GM21367 (cell line): ENCODE measurements around the gene MID1.
"Not testable (repeated sequence)": the region's sequence is repeated elsewhere in the genome, so short reads cannot be mapped to it uniquely, and the experiment has no call there.

Experiments
- ATAC-seq: cut with Tn5 transposase; IDR thresholded peaks from one replicate; pipeline ENCODE4 v1.9.1; 2021; ENCODE audit not compliant: unreplicated experiment

The MID1 gene

GRCh38 chrX:10617186-10617998 lies 3.0 kb downstream of the MID1 start:
- ATAC-seq: no peak

- ATAC-seq: peak; percentile 75
Measured at GRCh38 chrX:10615931-10616774, 4.2 kb downstream of the MID1 start.

- ATAC-seq: no peak
Measured at GRCh38 chrX:10612215-10612614, 8.2 kb downstream of the MID1 start.

- ATAC-seq: no peak
Measured at GRCh38 chrX:10611441-10612090, 8.8 kb downstream of the MID1 start.

GRCh38 chrX:10608099-10608498 lies 12.3 kb downstream of the MID1 start:
- ATAC-seq: no peak

- no peak for ATAC-seq
Measured at GRCh38 chrX:10607233-10607632, 13.2 kb downstream of the MID1 start.

GRCh38 chrX:10603612-10604011 lies 16.8 kb downstream of the MID1 start:
- no peak for ATAC-seq

GRCh38 chrX:10602646-10603045 lies 17.7 kb downstream of the MID1 start:
- no peak for ATAC-seq

- ATAC-seq: no peak
Measured at GRCh38 chrX:10600479-10600878, 19.9 kb downstream of the MID1 start.

GRCh38 chrX:10598540-10598939 lies 21.8 kb downstream of the MID1 start:
- no peak for ATAC-seq

GRCh38 chrX:10597871-10598270 lies 22.5 kb downstream of the MID1 start:
- ATAC-seq: no peak

GRCh38 chrX:10591363-10592335 lies 28.7 kb downstream of the MID1 start:
- ATAC-seq: no peak

- ATAC-seq: not testable (repeated sequence)
Measured at GRCh38 chrX:10589787-10590186, 30.6 kb downstream of the MID1 start.

GRCh38 chrX:10589098-10589497 lies 31.3 kb downstream of the MID1 start:
- ATAC-seq: no peak

- not testable (repeated sequence) for ATAC-seq
Measured at GRCh38 chrX:10584882-10585281, 35.5 kb downstream of the MID1 start.

GRCh38 chrX:10582945-10583344 lies 37.4 kb downstream of the MID1 start:
- ATAC-seq: no peak

GRCh38 chrX:10582215-10582733 lies 38.1 kb downstream of the MID1 start:
- ATAC-seq: no peak

GRCh38 chrX:10579112-10580011 lies 41.0 kb downstream of the MID1 start:
- no peak for ATAC-seq

- no peak for ATAC-seq
Measured at GRCh38 chrX:10578527-10578926, 41.9 kb downstream of the MID1 start.
